Cardiac muscle cell (in vitro differentiated cells and primary cell): ENCODE data around the gene CBARP. TPM values are rescaled to one million over a fixed set of nuclear protein-coding genes. Genes with fewer than 3 reads are reported as not detected.

Source experiments
- DNase-seq, 2 donors: peaks; one replicate each; pipeline versions ENCODE4 v3.0.0 to v3.0.0-alpha.2; 2010 to 2017; ENCODE audit warnings: low read depth in 1 of 2, low spot score in 1 of 2
- H3K27ac ChIP-seq: fragments of 200-600 bp; sonication (generic); 2 replicates; pipeline ENCODE4 v1.5.1; 2016
- H3K27me3 ChIP-seq: fragments of 200-600 bp; sonication (generic); 2 replicates; pipeline ENCODE4 v1.6.0; 2016; ENCODE audit warnings: control low read depth
- H3K36me3 ChIP-seq: fragments of 200-600 bp; sonication (generic); 2 replicates; pipeline ENCODE4 v1.5.1; 2016; ENCODE audit warnings: control low read depth
- H3K4me1 ChIP-seq: fragments of 200-600 bp; sonication (generic); 2 replicates; pipeline ENCODE4 v1.8.1; 2017; ENCODE audit warnings: low read depth, mild to moderate bottlenecking, mixed run types
- H3K4me3 ChIP-seq: fragments of 200-600 bp; sonication (generic); 2 replicates; pipeline ENCODE4 v1.5.1; 2016; ENCODE audit warnings: mild to moderate bottlenecking
- H3K9me3 ChIP-seq: fragments of 200-600 bp; sonication (generic); 2 replicates; pipeline ENCODE4 v1.5.1; 2017; ENCODE audit warnings: low read depth, mild to moderate bottlenecking, control low read depth
- polyA plus RNA-seq: library from polyadenylated mRNA; unstranded; fragments of >200 nt; fragmentation: Nextera tagmentation; extraction: Ambion mirVana; gene quantifications from 2 replicates; pipeline ENCODE4 v1.2.1, GENCODE V29; 2016
- total RNA-seq: library from RNA; depleted of rRNA; stranded (reverse); fragments of >200 nt; gene quantifications from 2 replicates; pipeline ENCODE4 v1.2.3, GENCODE V29; 2016
- TF ChIP-seq, protein P1 (sequence below): IDR thresholded peaks from 2 replicates; pipeline ENCODE4 v1.5.1; 2012; ENCODE audit warnings: low read depth, mild to moderate bottlenecking, low read length

CBARP gene
- total and polyA plus RNA-seq, 2 experiments from 2014 or later = 22.1 to 29.1 TPM

DNA sequence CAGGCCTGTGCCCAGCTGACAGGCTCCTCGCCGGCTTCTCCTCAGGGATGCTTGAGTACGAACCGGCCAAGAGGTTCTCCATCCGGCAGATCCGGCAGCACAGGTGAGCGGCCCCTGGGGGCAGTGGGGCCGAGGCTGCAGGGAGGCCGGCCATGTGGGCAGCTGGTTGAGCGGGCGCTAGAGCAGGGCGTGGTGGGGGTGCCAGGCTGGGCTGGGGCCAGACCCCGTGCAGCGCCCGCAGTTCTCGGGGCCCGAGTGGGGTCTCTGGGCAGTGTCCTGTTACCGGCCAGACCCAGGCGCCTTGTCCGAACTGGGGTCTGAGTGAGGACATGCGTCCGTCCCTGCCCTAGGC lies 15.9 kb downstream of the CBARP start:
- TF ChIP-seq, protein P1, sequence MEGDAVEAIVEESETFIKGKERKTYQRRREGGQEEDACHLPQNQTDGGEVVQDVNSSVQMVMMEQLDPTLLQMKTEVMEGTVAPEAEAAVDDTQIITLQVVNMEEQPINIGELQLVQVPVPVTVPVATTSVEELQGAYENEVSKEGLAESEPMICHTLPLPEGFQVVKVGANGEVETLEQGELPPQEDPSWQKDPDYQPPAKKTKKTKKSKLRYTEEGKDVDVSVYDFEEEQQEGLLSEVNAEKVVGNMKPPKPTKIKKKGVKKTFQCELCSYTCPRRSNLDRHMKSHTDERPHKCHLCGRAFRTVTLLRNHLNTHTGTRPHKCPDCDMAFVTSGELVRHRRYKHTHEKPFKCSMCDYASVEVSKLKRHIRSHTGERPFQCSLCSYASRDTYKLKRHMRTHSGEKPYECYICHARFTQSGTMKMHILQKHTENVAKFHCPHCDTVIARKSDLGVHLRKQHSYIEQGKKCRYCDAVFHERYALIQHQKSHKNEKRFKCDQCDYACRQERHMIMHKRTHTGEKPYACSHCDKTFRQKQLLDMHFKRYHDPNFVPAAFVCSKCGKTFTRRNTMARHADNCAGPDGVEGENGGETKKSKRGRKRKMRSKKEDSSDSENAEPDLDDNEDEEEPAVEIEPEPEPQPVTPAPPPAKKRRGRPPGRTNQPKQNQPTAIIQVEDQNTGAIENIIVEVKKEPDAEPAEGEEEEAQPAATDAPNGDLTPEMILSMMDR = no peak
- Histone ChIP-seq H3K27ac (no peak overlapping the region), H3K36me3 (peaks cover 11% of the 10 kb centered on the region), H3K27me3 (no peaks in the 10 kb centered on the region), H3K9me3 (no peaks in the 10 kb centered on the region), H3K4me1 (peaks cover 12% of the 10 kb centered on the region), H3K4me3 (no peak overlapping the region)
- no peak for DNase-seq

DNA sequence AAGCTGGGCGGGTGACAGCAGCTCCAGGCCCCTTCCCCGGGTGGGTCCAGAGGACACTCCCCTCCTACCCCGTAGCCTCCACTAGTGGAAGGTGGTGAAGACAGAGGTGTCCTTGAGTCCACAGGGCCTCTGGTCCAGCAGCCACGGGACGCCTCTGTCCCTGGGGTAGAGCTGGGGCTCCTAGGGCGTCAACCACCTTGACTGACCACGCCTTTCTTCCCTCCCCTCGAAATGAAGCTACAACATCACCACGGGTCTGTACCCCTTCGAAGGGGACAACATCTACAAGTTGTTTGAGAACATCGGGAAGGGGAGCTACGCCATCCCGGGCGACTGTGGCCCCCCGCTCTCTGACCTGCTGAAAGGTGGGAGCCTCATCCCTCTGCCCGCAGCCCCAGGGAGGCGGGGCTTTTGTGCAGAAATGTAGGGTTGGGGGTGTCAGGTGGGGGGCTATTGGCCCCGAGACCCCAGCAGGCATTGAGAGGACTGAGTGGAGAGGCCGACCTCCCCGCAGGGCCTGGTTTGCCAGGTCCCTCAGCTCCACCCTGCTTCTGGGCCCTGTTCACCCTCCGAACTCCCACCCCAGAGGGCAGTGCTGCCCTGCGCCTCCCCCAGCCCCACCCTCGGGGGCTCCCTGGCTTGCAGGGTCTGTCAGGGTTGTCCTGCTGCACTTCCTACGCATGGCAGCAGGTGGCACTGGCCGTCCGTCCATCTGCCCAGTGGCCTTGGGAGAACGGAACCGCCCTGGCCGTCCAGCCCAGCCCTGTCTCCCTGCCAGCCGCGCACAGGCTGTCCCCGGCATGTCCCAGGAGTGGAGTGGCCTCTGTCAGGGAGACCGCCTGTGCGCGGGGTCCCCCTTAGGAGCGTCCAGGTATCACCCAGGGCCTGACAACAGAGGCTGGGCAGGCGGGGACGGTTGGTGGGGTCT lies 16.6 kb downstream of the CBARP start:
- peak in 1 of 2 donors; percentile 67 for DNase-seq
- Histone ChIP-seq H3K36me3 (peaks cover 8% of the 10 kb centered on the region), H3K4me1 (peaks cover 12% of the 10 kb centered on the region), H3K4me3 (no peak overlapping the region), H3K27me3 (no peaks in the 10 kb centered on the region), H3K27ac (peak overlapping the region; percentile 2), H3K9me3 (no peaks in the 10 kb centered on the region)
- TF ChIP-seq, protein P1 = peak; percentile 67

DNA sequence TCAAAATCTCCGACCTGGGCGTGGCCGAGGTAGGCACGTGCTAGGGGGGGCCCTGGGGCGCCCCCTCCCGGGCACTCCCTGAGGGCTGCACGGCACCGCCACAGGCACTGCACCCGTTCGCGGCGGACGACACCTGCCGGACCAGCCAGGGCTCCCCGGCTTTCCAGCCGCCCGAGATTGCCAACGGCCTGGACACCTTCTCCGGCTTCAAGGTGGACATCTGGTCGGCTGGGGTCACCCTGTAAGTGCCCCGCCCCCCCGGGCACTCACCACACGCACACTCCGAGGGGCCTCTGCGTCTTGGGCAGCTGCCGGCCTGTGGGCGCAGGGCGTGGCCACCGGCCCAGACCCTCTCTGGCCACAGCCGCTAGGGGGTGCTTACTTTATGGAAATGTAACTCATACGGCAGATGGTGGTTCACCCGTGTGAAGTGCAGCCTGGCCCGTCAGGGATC lies 17.3 kb downstream of the CBARP start:
- Histone ChIP-seq H3K27me3 (no peaks in the 10 kb centered on the region), H3K27ac (no peak overlapping the region), H3K4me3 (no peak overlapping the region), H3K36me3 (peaks cover 8% of the 10 kb centered on the region), H3K9me3 (no peaks in the 10 kb centered on the region), H3K4me1 (peaks cover 12% of the 10 kb centered on the region)
- TF ChIP-seq, protein P1 = peak; percentile 3
- no peak for DNase-seq

DNA sequence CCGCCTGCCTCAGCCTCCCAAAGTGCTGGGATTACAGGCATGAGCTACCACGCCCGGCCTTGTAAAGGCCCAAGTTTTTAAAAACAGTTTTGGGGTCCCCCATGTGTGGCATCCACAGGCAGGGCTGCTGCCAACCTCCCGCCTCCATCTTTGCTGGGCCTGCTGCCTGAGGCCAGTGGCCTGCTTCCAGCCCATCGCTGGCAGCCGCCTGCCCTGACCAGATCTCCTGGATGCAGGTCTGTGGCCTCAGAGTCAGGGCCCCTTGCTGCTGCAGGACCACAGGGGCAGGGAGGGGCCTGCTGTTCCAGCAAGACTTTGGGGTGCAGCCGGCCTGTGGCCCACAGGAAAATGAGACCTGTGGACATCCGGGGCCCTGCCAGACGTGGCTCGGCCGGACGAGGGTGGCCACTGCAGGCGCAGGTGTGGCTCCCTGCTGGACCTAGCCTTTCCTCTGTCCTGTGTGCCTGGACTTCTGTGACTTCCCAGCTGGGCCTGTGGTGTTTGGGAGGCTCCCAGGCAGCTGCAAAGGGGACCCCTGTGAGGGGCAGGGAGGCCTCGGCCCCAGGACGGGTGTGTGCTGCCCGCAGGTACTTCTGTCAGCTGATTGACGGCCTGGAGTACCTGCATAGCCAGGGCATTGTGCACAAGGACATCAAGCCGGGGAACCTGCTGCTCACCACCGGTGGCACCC lies 17.9 kb downstream of the CBARP start:
- H3K27me3 ChIP-seq = no peaks in the 10 kb centered on the region
- TF ChIP-seq, protein P1 = no peak
- H3K4me1 ChIP-seq = peaks cover 17% of the 10 kb centered on the region
- H3K9me3 ChIP-seq = no peaks in the 10 kb centered on the region
- H3K4me3 ChIP-seq = no peak overlapping the region
- DNase-seq = no peak
- no peak overlapping the region for H3K27ac ChIP-seq
- peaks cover 8% of the 10 kb centered on the region for H3K36me3 ChIP-seq

DNA sequence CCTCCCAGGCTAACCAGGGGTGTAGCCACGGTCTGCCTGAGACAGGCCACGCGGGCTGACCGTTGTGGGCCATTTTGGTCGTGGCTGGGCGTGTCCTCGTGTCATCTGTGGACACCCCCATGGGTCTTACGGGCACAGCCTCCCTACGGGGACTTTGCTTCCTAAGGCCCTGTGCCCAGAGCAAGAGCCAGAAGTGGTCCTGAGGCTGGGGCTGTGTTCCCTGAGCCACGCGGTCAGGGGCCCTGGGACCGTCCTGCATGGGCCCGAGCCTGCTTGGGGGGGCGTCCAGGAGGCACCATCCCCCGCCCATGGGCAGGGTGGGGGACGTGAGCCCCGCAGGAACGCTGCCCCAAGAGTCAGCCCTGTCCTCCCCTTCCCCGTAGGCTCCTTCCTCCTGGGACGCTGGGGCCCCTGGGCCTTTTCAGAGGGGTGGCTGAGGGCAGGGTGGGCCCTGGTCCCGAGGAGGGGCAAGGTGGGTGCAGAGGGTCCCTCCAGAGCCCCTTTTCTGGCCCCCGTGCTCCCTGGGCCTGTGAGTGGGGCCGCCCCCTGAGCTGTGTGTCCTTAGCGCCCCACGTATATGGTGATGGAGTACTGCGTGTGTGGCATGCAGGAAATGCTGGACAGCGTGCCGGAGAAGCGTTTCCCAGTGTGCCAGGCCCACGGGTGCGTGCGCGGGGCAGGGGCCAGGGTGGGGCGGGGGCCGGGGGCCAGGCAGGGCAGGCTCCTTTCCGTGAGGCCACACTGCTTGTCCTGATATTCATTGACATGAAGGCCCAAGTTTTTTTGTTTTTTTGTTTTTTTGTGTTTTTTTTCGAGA lies 18.8 kb downstream of the CBARP start:
- TF ChIP-seq, protein P1 = no peak
- Histone ChIP-seq H3K27ac (peak overlapping the region; percentile 0), H3K4me1 (peaks cover 27% of the 10 kb centered on the region), H3K9me3 (no peaks in the 10 kb centered on the region), H3K4me3 (no peak overlapping the region), H3K27me3 (no peaks in the 10 kb centered on the region), H3K36me3 (peaks cover 3% of the 10 kb centered on the region)
- DNase-seq = no peak
